ENCODE results near the gene BMERB1.
"Not testable (repeated sequence)": the region's sequence is repeated elsewhere in the genome, so short reads cannot be mapped to it uniquely, and the experiment has no call there.

The BMERB1 gene

GRCh38 chr16:15439102-15439501, 4.7 kb downstream of the BMERB1 start:
- no peak overlapping the region for H3K4me3 ChIP-seq (ENCODE audit: low read depth, low read length)
- DNase-seq (ENCODE audit: low read depth), result no peak
- TF ChIP-seq CTCF (conservative IDR thresholded peaks at IDR 0.05; ENCODE audit: low read depth, low read length), result no peak

- H3K4me3 ChIP-seq (ENCODE audit: low read depth, low read length), result no peak overlapping the region
- TF ChIP-seq CTCF (conservative IDR thresholded peaks at IDR 0.05; ENCODE audit: low read depth, low read length), result no peak
- DNase-seq (ENCODE audit: low read depth), result no peak
Observed at GRCh38 chr16:15439521-15439920, 5.1 kb downstream of the BMERB1 start.

GRCh38 chr16:15440852-15441251, 6.5 kb downstream of the BMERB1 start:
- no peak for TF ChIP-seq CTCF (conservative IDR thresholded peaks at IDR 0.05; ENCODE audit: low read depth, low read length)
- H3K4me3 ChIP-seq (ENCODE audit: low read depth, low read length), result no peak overlapping the region
- DNase-seq (ENCODE audit: low read depth), result peak; percentile 84

GRCh38 chr16:15442140-15442539, 7.8 kb downstream of the BMERB1 start:
- not testable (repeated sequence) for DNase-seq (ENCODE audit: low read depth)

GRCh38 chr16:15443753-15444152, 9.4 kb downstream of the BMERB1 start:
- no peak overlapping the region for H3K4me3 ChIP-seq (ENCODE audit: low read depth, low read length)
- no peak for DNase-seq (ENCODE audit: low read depth)
- TF ChIP-seq CTCF (conservative IDR thresholded peaks at IDR 0.05; ENCODE audit: low read depth, low read length), result no peak

More at GRCh38 chr16:15442140-15442539, 7.8 kb downstream of the BMERB1 start:
- H3K4me3 ChIP-seq (ENCODE audit: low read depth, low read length), result not testable (repeated sequence)

- TF ChIP-seq CTCF (conservative IDR thresholded peaks at IDR 0.05; ENCODE audit: low read depth, low read length), result no peak
- DNase-seq (ENCODE audit: low read depth), result no peak
Observed at GRCh38 chr16:15444264-15444663, 9.9 kb downstream of the BMERB1 start.

GRCh38 chr16:15445450-15445849, 11.1 kb downstream of the BMERB1 start:
- DNase-seq (ENCODE audit: low read depth), result no peak
- TF ChIP-seq CTCF (conservative IDR thresholded peaks at IDR 0.05; ENCODE audit: low read depth, low read length), result no peak
- H3K4me3 ChIP-seq (ENCODE audit: low read depth, low read length), result no peak overlapping the region

More at GRCh38 chr16:15444264-15444663, 9.9 kb downstream of the BMERB1 start:
- H3K4me3 ChIP-seq (ENCODE audit: low read depth, low read length), result no peak overlapping the region

- H3K4me3 ChIP-seq (ENCODE audit: low read depth, low read length), result no peak overlapping the region
- no peak for TF ChIP-seq CTCF (conservative IDR thresholded peaks at IDR 0.05; ENCODE audit: low read depth, low read length)
- no peak for DNase-seq (ENCODE audit: low read depth)
Observed at GRCh38 chr16:15446901-15447300, 12.5 kb downstream of the BMERB1 start.
